Activated B cell treated with CpG ODN at 0.5 μM for 24 hours (primary cell): ENCODE measurements around the gene NPLOC4. TPM values are rescaled to one million over a fixed set of nuclear protein-coding genes. Genes with fewer than 3 reads are reported as not detected.

Experiments
- ATAC-seq: fragments of 200-7000 bp; cut with Tn5 transposase; one replicate; pipeline ENCODE4 v1.10.0; 2021; ENCODE audit warnings: low read depth, mild to moderate bottlenecking, moderate library complexity
- CTCF ChIA-PET: fragments of 350-600 bp; sonication (Branson Sonifier 250); formaldehyde crosslinking; loops from one replicate; lab custom pipeline; 2021; ENCODE audit warnings: antibody characterized with exemption; lab: Charles Lee
- POLR2A ChIA-PET: fragments of 350-600 bp; sonication (Branson Sonifier 250); formaldehyde crosslinking; loops from one replicate; lab custom pipeline; 2021; ENCODE audit warnings: antibody characterized with exemption; lab: Charles Lee
- DNase-seq: peaks from one replicate; pipeline ENCODE4 v3.0.0; 2022
- H3K27ac Mint-ChIP-seq: one replicate; pipeline ENCODE4 v1.8.0; 2020; ENCODE audit warnings: mixed read lengths
- H3K27me3 Mint-ChIP-seq: one replicate; pipeline ENCODE4 v1.8.0; 2021; ENCODE audit warnings: mixed read lengths
- H3K36me3 Mint-ChIP-seq: one replicate; pipeline ENCODE4 v1.8.0; 2021; ENCODE audit warnings: low read depth, mixed read lengths
- H3K4me1 Mint-ChIP-seq: one replicate; pipeline ENCODE4 v1.8.0; 2021; ENCODE audit warnings: mixed read lengths
- H3K4me3 Mint-ChIP-seq: one replicate; pipeline ENCODE4 v1.8.0; 2020; ENCODE audit warnings: mild to moderate bottlenecking, mixed read lengths
- H3K9me3 Mint-ChIP-seq: one replicate; pipeline ENCODE4 v1.8.0; 2020; ENCODE audit warnings: mixed read lengths
- intact Hi-C: fragments of 100-400 bp; cut with micrococcal nuclease; formaldehyde crosslinking; loops from one replicate; pipeline ENCODE4 v1.15.1; 2024
- total RNA-seq: library from RNA; stranded (reverse); gene quantifications from 2 replicates; pipeline ENCODE4 v1.2.3, GENCODE V29; 2022
- TF ChIP-seq, protein P1 (sequence below): fragments of 200-600 bp; IDR thresholded peaks from one replicate; pipeline ENCODE4 v1.8.0; 2022; ENCODE audit warnings: antibody characterized with exemption, mild to moderate bottlenecking

Gene NPLOC4
- total RNA-seq, 1 donor from 2014 or later, result 132 TPM

DNA sequence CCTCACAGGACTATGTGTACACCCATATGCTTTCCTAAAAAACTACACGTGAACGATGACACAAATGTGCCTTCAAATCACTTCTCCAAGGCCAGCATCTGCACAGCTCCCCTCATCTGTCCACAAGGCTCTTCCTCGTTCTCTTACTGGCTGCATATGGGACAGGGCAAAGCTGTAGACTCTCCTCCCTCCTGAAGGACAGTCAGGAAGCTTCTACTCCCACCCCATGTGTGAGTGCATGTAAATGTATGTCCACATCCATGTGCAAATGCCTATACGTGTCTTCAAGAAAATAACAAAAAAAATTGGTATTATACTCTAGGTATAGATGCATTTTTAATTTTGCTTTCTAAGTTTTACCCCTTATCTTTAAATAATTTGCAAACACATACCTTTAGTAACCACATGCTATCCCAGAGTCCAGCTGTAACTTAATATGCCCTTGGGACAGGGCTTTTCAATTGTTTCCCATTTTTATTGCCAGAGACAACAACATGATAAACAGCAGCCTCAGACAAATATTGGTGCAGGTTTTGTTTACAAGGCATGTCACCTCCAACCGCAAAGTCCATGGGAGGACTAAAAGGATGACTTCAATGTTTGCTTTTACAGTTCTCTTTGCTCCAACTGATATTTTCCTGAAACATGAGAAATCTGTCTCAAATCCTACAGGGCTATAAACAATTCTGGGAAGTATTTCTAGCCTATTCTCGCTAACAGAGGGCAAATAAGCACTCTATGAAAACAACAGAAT is 53.1 kb downstream of the NPLOC4 start:
- ChIA-PET CTCF (no interaction called here), POLR2A (no interaction called here)

DNA sequence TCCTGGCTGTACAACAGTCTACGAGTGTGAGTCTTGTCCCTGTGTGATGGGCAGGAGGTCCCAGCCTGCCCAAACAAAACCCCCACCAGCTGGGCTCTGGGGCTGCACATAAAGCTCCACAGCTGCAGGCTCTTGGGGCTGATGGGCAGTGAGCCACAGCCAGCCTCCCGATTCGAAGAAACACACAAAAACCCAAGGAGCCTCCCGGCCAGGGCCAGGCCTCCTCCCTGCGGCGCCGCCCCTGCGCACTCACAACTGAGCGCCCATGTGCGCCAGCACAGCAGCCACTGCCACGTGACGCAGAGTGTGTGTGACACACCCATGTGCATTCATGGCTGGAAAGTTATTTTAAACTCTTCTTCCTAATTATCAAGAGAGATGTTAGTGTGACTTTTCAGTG is 54.2 kb downstream of the NPLOC4 start:
- ATAC-seq (no peak), DNase-seq (no peak)
- Mint-ChIP-seq H3K27ac (no peak overlapping the region), H3K27me3 (no peaks in the 10 kb centered on the region), H3K4me1 (peaks cover 12% of the 10 kb centered on the region), H3K4me3 (no peak overlapping the region), H3K36me3 (peaks cover 75% of the 10 kb centered on the region), H3K9me3 (no peaks in the 10 kb centered on the region)
- ChIA-PET POLR2A (no interaction called here), CTCF (no interaction called here)
- intact Hi-C loops, result no loop called here
- TF ChIP-seq, protein P1, sequence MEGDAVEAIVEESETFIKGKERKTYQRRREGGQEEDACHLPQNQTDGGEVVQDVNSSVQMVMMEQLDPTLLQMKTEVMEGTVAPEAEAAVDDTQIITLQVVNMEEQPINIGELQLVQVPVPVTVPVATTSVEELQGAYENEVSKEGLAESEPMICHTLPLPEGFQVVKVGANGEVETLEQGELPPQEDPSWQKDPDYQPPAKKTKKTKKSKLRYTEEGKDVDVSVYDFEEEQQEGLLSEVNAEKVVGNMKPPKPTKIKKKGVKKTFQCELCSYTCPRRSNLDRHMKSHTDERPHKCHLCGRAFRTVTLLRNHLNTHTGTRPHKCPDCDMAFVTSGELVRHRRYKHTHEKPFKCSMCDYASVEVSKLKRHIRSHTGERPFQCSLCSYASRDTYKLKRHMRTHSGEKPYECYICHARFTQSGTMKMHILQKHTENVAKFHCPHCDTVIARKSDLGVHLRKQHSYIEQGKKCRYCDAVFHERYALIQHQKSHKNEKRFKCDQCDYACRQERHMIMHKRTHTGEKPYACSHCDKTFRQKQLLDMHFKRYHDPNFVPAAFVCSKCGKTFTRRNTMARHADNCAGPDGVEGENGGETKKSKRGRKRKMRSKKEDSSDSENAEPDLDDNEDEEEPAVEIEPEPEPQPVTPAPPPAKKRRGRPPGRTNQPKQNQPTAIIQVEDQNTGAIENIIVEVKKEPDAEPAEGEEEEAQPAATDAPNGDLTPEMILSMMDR, result no peak

More for the DNA sequence above, 53.1 kb downstream of the NPLOC4 start:
- Mint-ChIP-seq H3K4me1 (peaks cover 7% of the 10 kb centered on the region), H3K27ac (no peak overlapping the region), H3K36me3 (peaks cover 76% of the 10 kb centered on the region), H3K4me3 (no peak overlapping the region), H3K27me3 (no peaks in the 10 kb centered on the region), H3K9me3 (no peaks in the 10 kb centered on the region)
- DNase-seq, result no peak
- TF ChIP-seq, protein P1, result no peak
- intact Hi-C loops, result no loop called here
- ATAC-seq, result no peak

DNA sequence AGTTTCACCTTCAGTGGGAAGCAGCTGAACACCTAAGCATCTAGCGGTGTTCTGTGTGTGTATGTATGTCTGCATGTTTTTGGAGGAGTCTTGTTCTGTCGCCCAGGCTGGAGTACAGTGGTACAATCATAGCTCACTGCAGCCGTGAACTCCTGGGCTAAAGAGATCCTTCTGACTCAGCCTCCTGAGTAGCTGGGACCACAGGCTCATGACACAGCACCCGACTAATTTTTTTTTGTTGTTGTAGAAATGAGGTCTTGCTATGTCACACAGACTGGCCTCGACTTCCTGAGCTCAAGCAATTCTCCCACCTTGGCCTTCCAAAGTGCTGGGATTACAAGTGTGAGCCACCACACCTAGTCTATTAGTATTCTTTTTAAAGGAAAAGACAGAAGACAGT is 54.6 kb downstream of the NPLOC4 start:
- no peak overlapping the region for H3K27ac Mint-ChIP-seq
- ATAC-seq (no peak), DNase-seq (no peak)
- ChIA-PET POLR2A (no interaction called here), CTCF (no interaction called here)
- H3K9me3 Mint-ChIP-seq, result no peaks in the 10 kb centered on the region
- H3K27me3 Mint-ChIP-seq, result no peaks in the 10 kb centered on the region
- H3K4me3 Mint-ChIP-seq, result no peak overlapping the region
- intact Hi-C loops, result no loop called here
- TF ChIP-seq, protein P1, result no peak
- H3K36me3 Mint-ChIP-seq, result peaks cover 77% of the 10 kb centered on the region
- peaks cover 12% of the 10 kb centered on the region for H3K4me1 Mint-ChIP-seq

DNA sequence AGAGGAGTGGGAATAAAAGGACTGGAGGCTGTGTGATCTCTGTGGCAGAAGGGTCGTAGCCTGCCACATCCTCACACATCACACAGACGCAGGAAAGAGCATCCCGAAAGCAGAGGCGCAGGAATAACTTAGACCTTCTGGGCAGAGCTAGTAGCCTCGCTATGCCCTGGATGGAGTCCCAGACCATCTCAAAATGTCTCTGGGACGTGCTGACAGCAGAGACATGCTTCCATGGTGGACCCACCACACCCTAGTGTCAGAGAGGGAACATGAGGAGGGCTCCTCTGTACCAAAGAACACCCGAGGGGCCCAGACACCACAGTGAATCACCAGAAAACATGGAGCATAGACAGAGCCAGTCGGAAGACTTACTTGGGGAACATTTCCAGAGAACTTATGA is 55.2 kb downstream of the NPLOC4 start:
- no peaks in the 10 kb centered on the region for H3K9me3 Mint-ChIP-seq
- CTCF ChIA-PET, result no interaction called here
- no peak overlapping the region for H3K4me3 Mint-ChIP-seq
- no peak overlapping the region for H3K27ac Mint-ChIP-seq
- POLR2A ChIA-PET, result no interaction called here
- DNase-seq, result no peak
- peaks cover 78% of the 10 kb centered on the region for H3K36me3 Mint-ChIP-seq
- H3K4me1 Mint-ChIP-seq, result peaks cover 12% of the 10 kb centered on the region
- intact Hi-C loops, result no loop called here
- H3K27me3 Mint-ChIP-seq, result no peaks in the 10 kb centered on the region
- no peak for ATAC-seq
- TF ChIP-seq, protein P1, result no peak

DNA sequence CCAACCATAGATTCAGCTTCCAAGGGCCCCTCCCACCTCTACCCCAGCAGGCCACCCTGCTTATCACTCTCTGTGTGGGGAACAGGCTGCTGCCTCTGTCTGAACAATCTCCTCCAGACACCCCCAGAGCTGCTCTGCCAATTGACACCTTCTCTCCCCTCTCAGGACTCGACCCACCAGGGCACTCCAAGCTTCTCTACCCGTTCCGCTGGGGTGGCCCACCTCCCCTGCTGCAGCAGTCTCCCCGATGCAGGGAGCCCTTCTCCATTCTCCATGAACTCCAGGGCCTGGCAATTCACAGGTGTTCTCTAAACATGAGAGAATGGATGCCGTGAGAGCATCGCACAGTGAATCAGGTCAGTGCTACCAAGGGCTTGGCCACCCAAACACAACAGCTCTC is 56.4 kb downstream of the NPLOC4 start:
- TF ChIP-seq, protein P1, result no peak

More for the DNA sequence above, 56.4 kb downstream of the NPLOC4 start:
- CTCF ChIA-PET, result no interaction called here
- ATAC-seq (no peak), DNase-seq (no peak)
- Mint-ChIP-seq H3K27ac (no peak overlapping the region), H3K9me3 (no peaks in the 10 kb centered on the region), H3K27me3 (no peaks in the 10 kb centered on the region), H3K36me3 (peaks cover 79% of the 10 kb centered on the region), H3K4me3 (no peak overlapping the region), H3K4me1 (peaks cover 12% of the 10 kb centered on the region)
- intact Hi-C loops, result no loop called here
- POLR2A ChIA-PET, result no interaction called here
